HepG2 (cell line): ENCODE data around the gene NOP56. TPM values are rescaled to one million over a fixed set of nuclear protein-coding genes. Genes with fewer than 3 reads are reported as not detected.

Experiments
- ATAC-seq: fragments of 200-7000 bp; cut with Tn5 transposase; 3 replicates; pipeline ENCODE4 v1.9.1; 2020; ENCODE audit warnings: mild to moderate bottlenecking, moderate library complexity
- BruUV-seq: library from RNA; stranded (reverse); fragments of 400-500 nt; replicated peaks from 2 replicates; lab custom pipeline; 2021; lab: Mats Ljungman, UMichigan
- CTCF ChIA-PET: fragments of 300-600 bp; formaldehyde crosslinking; extraction: SDS; loops from one replicate; lab custom pipeline; 2021; ENCODE audit warnings: low total read pairs, inconsistent platforms, low intra/inter-chr PET ratio; lab: Yijun Ruan, JAX
- POLR2A ChIA-PET: fragments of 350-600 bp; sonication (Branson Sonifier 250); formaldehyde crosslinking; loops from one replicate; lab custom pipeline; 2020; ENCODE audit warnings: antibody characterized with exemption, inconsistent platforms; lab: Yijun Ruan, JAX
- DNase-seq: peaks from one replicate; pipeline ENCODE4 v3.0.0-alpha.2; 2015; ENCODE audit warnings: low spot score
- FAIRE-seq: peaks from 3 replicates; lab custom pipeline; 2011; peaks lifted over from hg19 to GRCh38; lab: Jason Lieb, UNC
- H2AFZ ChIP-seq: one replicate; pipeline ENCODE4 v1.6.1; 2011; ENCODE audit warnings: low read length, inconsistent platforms
- H3K27ac ChIP-seq: fragments of 300-600 bp; 3 replicates; pipeline ENCODE4 v1.8.0; 2011; ENCODE audit warnings: mixed run types, mild to moderate bottlenecking, mixed read lengths, low read length, inconsistent platforms; ENCODE audit not compliant: insufficient read depth; ENCODE audit errors: extremely low read length
- H3K27me3 ChIP-seq, 2 experiments: fragments of 200-600 bp in 1 of 2; 2 replicates in 1 of 2; 3 replicates in 1 of 2; pipeline versions ENCODE4 v1.6.0 to v1.8.0; 2011; ENCODE audit warnings: low read length in 2 of 2, mild to moderate bottlenecking in 2 of 2, moderate library complexity in 2 of 2, inconsistent platforms in 1 of 2; ENCODE audit not compliant: insufficient read depth in 2 of 2, control insufficient read depth in 1 of 2
- H3K36me3 ChIP-seq, 2 experiments: fragments of 200-600 bp in 1 of 2; replicated peaks in 1 of 2; 2 replicates in 1 of 2; 3 replicates in 1 of 2; pipeline versions ENCODE4 v1.5.1 to v1.8.0; 2011; ENCODE audit warnings: low read length in 2 of 2, inconsistent platforms in 1 of 2; ENCODE audit not compliant: insufficient read depth in 2 of 2, control insufficient read depth in 1 of 2
- H3K4me1 ChIP-seq: 2 replicates; pipeline ENCODE4 v1.5.1; 2012; ENCODE audit warnings: low read length, inconsistent platforms; ENCODE audit not compliant: insufficient read depth
- H3K4me2 ChIP-seq: 2 replicates; pipeline ENCODE4 v1.6.0; 2011; ENCODE audit warnings: low read depth, low read length, inconsistent platforms
- H3K4me3 ChIP-seq, 3 experiments: fragments of 200-600 bp in 1 of 3; sonication (generic), shearing (Covaris generic) in 1 of 3; replicated peaks in 1 of 3; 2 replicates each; pipeline ENCODE4 v1.5.1; 2011 to 2016; ENCODE audit warnings: low read length in 3 of 3, inconsistent platforms in 2 of 3, low read depth in 2 of 3, mild to moderate bottlenecking in 2 of 3, control low read depth in 1 of 3, mixed read lengths in 1 of 3; ENCODE audit not compliant: insufficient read depth in 1 of 3
- H3K79me2 ChIP-seq: one replicate; pipeline ENCODE4 v1.6.1; 2011; ENCODE audit warnings: low read length, inconsistent platforms; ENCODE audit not compliant: insufficient read depth
- H3K9ac ChIP-seq: 2 replicates; pipeline ENCODE4 v1.6.0; 2011; ENCODE audit warnings: mild to moderate bottlenecking, low read depth, low read length, inconsistent platforms; ENCODE audit not compliant: insufficient read depth
- H3K9me3 ChIP-seq: 2 replicates; pipeline ENCODE4 v1.5.1; 2012; ENCODE audit warnings: mild to moderate bottlenecking, low read length
- H4K20me1 ChIP-seq: 2 replicates; pipeline ENCODE4 v1.6.0; 2011; ENCODE audit warnings: inconsistent platforms, mild to moderate bottlenecking, low read length, moderate library complexity; ENCODE audit not compliant: insufficient read depth
- GFI1 ChIP-seq: sonication (generic); formaldehyde crosslinking; IDR thresholded peaks from 2 replicates; pipeline ENCODE4 v1.5.0; 2020; ENCODE audit warnings: missing genetic modification reagents, mild to moderate bottlenecking, borderline replicate concordance
- NONO ChIP-seq, 2 experiments: fragments of 450-650 bp in 1 of 2; sonication (generic) in 1 of 2; formaldehyde crosslinking in 1 of 2; IDR thresholded peaks in 1 of 2; conservative IDR thresholded peaks in 1 of 2; 2 replicates each; pipeline versions ENCODE4 v1.6.1 to v1.8.0; 2017 to 2022; ENCODE audit warnings: mild to moderate bottlenecking in 1 of 2, missing genetic modification reagents in 1 of 2, moderate library complexity in 1 of 2
- PAF1 ChIP-seq: IDR thresholded peaks from 2 replicates; pipeline ENCODE4 v1.6.1; 2016; ENCODE audit warnings: missing genetic modification reagents, missing compliant biosample characterization
- POLR2A ChIP-seq, 2 experiments: IDR thresholded peaks; 2 replicates each; pipeline ENCODE4 v1.6.1; 2011; ENCODE audit warnings: low read depth in 2 of 2, low read length in 2 of 2, mild to moderate bottlenecking in 1 of 2, moderate library complexity in 1 of 2; ENCODE audit not compliant: insufficient read depth in 1 of 2
- POLR2AphosphoS2 ChIP-seq: IDR thresholded peaks from 2 replicates; pipeline ENCODE4 v1.6.1; 2011; ENCODE audit warnings: low read depth, low read length, improper control_type of control experiment
- POLR2G ChIP-seq: fragments of 200-400 bp; formaldehyde crosslinking; IDR thresholded peaks from 2 replicates; pipeline ENCODE4 v1.6.1; 2018; ENCODE audit warnings: mild to moderate bottlenecking, low read depth, low read length, moderate library complexity
- RBFOX2 ChIP-seq: fragments of 200-400 bp; formaldehyde crosslinking; IDR thresholded peaks from 2 replicates; pipeline ENCODE4 v1.6.1; 2017; ENCODE audit warnings: low read depth, mild to moderate bottlenecking, low read length
- RBM22 ChIP-seq: fragments of 200-400 bp; formaldehyde crosslinking; optimal IDR thresholded peaks from 2 replicates; pipeline ENCODE3; 2017; ENCODE audit warnings: mild to moderate bottlenecking, low read length, moderate library complexity
- SOX13 ChIP-seq, 3 experiments: fragments of 450-650 bp in 1 of 3; sonication (generic) in 1 of 3; formaldehyde crosslinking in 1 of 3; IDR thresholded peaks in 2 of 3; conservative IDR thresholded peaks in 1 of 3; 2 replicates each; pipeline versions ENCODE4 v1.5.0 to v1.6.1; 2016 to 2020; ENCODE audit warnings: antibody characterized with exemption in 1 of 3, mild to moderate bottlenecking in 1 of 3, missing compliant biosample characterization in 1 of 3, missing genetic modification reagents in 1 of 3, moderate library complexity in 1 of 3
- SSRP1 ChIP-seq: IDR thresholded peaks from 2 replicates; pipeline ENCODE4 v1.6.1; 2016; ENCODE audit warnings: control low read depth
- ZC3H4 ChIP-seq: sonication (generic); formaldehyde crosslinking; IDR thresholded peaks from 2 replicates; pipeline ENCODE4 v1.4.0; 2020; ENCODE audit warnings: missing genetic modification reagents, borderline replicate concordance
- ZNF224 ChIP-seq: sonication (generic); formaldehyde crosslinking; IDR thresholded peaks from 2 replicates; pipeline ENCODE4 v1.5.0; 2020; ENCODE audit warnings: mild to moderate bottlenecking, missing genetic modification reagents
- ZNF652 ChIP-seq: IDR thresholded peaks from 2 replicates; pipeline ENCODE4 v1.6.1; 2016; ENCODE audit warnings: low read depth, borderline replicate concordance
- ZNF792 ChIP-seq: IDR thresholded peaks from 2 replicates; pipeline ENCODE4 v1.6.1; 2016
- WGBS: methylation state at CpG from one replicate; pipeline ENCODE4 v1.1.6; 2017; ENCODE audit warnings: low lambda C conversion rate; 5-methylcytosine and 5-hydroxymethylcytosine counted together
- in situ Hi-C: cut with HindIII; loops from 2 replicates; pipeline ENCODE4 v1.10.0; 2017; ENCODE audit warnings: low pct_unique_long_range_greater_than_20kb; ENCODE audit not compliant: extremely low pct_ligation_motif_present
- intact Hi-C: fragments of 100-400 bp; cut with micrococcal nuclease; formaldehyde crosslinking; loops from one replicate; pipeline ENCODE4 v1.10.0; 2022; ENCODE audit not compliant: unreplicated experiment
- polyA plus RNA-seq, 8 experiments: library from polyadenylated mRNA; depleted of rRNA in 3 of 8; stranded (reverse) in 7 of 8; unstranded in 1 of 8; fragments of >200 nt; fragmentation: Illumina TruSeq in 4 of 8; extraction: Trizol in 4 of 8; gene quantifications; 2 replicates each; pipeline versions ENCODE4 v1.2.1 to v1.2.3, GENCODE V29; 2011 to 2016; ENCODE audit warnings: low read depth in 4 of 8, missing spikeins in 1 of 8, mixed read lengths in 1 of 8; ENCODE audit not compliant: insufficient read depth in 1 of 8
- total RNA-seq, 5 experiments: library from RNA; depleted of rRNA; stranded (reverse); fragments of >200 nt; fragmentation: Illumina TruSeq; extraction: Trizol; gene quantifications; 2 replicates each; pipeline ENCODE4 v1.2.3, GENCODE V29; 2016; ENCODE audit warnings: low read depth in 1 of 5
- TF ChIP-seq, protein P1 (sequence below): sonication (generic); formaldehyde crosslinking; IDR thresholded peaks from 2 replicates; pipeline ENCODE4 v1.9.0; 2021; ENCODE audit warnings: missing genetic modification reagents, borderline replicate concordance
- TF ChIP-seq, protein P2 (sequence below): sonication (generic); formaldehyde crosslinking; IDR thresholded peaks from 2 replicates; pipeline ENCODE4 v1.4.0; 2020; ENCODE audit warnings: low read depth, missing genetic modification reagents

Gene NOP56
- total and polyA plus RNA-seq, 2 of the 13 experiments (the other 11 are each of a cell fraction or from before 2014, with no cell fraction given), result 369 to 1,116 TPM

DNA sequence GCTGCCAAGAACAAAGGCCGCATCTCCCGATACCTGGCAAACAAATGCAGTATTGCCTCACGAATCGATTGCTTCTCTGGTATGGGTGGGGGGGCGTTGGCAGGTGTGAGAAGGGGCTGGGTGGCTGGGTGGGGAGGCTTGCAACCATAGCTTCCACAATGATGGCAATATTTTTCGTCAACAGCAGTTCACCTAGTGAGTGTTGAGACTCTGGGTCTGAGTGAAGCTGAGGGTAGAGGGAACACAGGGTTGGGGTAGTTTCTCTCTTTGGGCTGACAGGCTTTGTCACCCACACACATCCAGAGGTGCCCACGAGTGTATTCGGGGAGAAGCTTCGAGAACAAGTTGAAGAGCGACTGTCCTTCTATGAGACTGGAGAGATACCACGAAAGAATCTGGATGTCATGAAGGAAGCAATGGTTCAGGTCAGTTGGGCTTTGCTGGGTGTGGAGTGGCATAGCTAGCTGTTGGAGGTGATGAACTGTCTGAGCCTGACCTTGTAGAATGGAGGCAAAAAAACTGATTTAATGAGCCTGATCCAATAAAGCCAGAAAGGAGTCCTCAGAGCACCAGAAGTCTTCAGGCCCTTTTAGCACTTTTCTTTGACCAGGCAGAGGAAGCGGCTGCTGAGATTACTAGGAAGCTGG, 4.2 kb downstream of the NOP56 start:
- H3K27me3 ChIP-seq, result no peaks in the 10 kb centered on the region; a peak in 1 of 5 replicates
- intact Hi-C loops, result no loop called here
- FAIRE-seq (no peak), DNase-seq (no peak), ATAC-seq (no peak)
- H4K20me1 ChIP-seq, result peaks cover 58% of the 10 kb centered on the region
- H3K36me3 ChIP-seq, result peaks cover 50 to 77% of the 10 kb centered on the region in 2 experiments
- H3K4me2 ChIP-seq, result no peak overlapping the region
- BruUV-seq, result no TSS peak
- H3K9ac ChIP-seq, result no peak overlapping the region
- TF ChIP-seq RBFOX2 (peak; percentile 32; the same call in 1 of the 2 replicates), ZNF792 (no peak), POLR2G (peak; percentile 49), PAF1 (peak; percentile 60; the same call in 1 of the 2 replicates), SOX13 (IDR thresholded peaks at IDR 0.05) (no peak), SOX13 (CRISPR knock-in tag; conservative IDR thresholded peaks at IDR 0.05 in 1 of 2, IDR thresholded peaks at IDR 0.05 in 1 of 2) (0 out of 4 replicates have a peak, but pooled peaks of 1 of the 2 experiments have one; percentile 15), RBM22 (peak; percentile 90), ZC3H4 (no peak), NONO (IDR thresholded peaks at IDR 0.05) (no peak), NONO (CRISPR knock-in tag; conservative IDR thresholded peaks at IDR 0.05) (no peak), GFI1 (CRISPR knock-in tag) (0 out of 2 replicates have a peak, but pooled peaks have one; percentile 22), ZNF652 (CRISPR knock-in tag) (no peak), SSRP1 (CRISPR knock-in tag) (peak; percentile 78; the same call in 1 of the 2 replicates), POLR2AphosphoS2 (peak; percentile 0; the same call in 1 of the 2 replicates), ZNF224 (0 out of 2 replicates have a peak, but pooled peaks have one; percentile 56), POLR2A (IDR thresholded peaks at IDR 0.05; ENCODE audit: insufficient read depth in 1 of 2, low read depth in 2 of 2, low read length in 2 of 2) (peak in 1 of 2 experiments; percentile 17; a peak in 3 of 4 replicates)
- TF ChIP-seq, protein P1, sequence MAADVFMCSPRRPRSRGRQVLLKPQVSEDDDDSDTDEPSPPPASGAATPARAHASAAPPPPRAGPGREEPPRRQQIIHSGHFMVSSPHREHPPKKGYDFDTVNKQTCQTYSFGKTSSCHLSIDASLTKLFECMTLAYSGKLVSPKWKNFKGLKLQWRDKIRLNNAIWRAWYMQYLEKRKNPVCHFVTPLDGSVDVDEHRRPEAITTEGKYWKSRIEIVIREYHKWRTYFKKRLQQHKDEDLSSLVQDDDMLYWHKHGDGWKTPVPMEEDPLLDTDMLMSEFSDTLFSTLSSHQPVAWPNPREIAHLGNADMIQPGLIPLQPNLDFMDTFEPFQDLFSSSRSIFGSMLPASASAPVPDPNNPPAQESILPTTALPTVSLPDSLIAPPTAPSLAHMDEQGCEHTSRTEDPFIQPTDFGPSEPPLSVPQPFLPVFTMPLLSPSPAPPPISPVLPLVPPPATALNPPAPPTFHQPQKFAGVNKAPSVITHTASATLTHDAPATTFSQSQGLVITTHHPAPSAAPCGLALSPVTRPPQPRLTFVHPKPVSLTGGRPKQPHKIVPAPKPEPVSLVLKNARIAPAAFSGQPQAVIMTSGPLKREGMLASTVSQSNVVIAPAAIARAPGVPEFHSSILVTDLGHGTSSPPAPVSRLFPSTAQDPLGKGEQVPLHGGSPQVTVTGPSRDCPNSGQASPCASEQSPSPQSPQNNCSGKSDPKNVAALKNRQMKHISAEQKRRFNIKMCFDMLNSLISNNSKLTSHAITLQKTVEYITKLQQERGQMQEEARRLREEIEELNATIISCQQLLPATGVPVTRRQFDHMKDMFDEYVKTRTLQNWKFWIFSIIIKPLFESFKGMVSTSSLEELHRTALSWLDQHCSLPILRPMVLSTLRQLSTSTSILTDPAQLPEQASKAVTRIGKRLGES (CRISPR knock-in tag), result no peak
- TF ChIP-seq, protein P2, sequence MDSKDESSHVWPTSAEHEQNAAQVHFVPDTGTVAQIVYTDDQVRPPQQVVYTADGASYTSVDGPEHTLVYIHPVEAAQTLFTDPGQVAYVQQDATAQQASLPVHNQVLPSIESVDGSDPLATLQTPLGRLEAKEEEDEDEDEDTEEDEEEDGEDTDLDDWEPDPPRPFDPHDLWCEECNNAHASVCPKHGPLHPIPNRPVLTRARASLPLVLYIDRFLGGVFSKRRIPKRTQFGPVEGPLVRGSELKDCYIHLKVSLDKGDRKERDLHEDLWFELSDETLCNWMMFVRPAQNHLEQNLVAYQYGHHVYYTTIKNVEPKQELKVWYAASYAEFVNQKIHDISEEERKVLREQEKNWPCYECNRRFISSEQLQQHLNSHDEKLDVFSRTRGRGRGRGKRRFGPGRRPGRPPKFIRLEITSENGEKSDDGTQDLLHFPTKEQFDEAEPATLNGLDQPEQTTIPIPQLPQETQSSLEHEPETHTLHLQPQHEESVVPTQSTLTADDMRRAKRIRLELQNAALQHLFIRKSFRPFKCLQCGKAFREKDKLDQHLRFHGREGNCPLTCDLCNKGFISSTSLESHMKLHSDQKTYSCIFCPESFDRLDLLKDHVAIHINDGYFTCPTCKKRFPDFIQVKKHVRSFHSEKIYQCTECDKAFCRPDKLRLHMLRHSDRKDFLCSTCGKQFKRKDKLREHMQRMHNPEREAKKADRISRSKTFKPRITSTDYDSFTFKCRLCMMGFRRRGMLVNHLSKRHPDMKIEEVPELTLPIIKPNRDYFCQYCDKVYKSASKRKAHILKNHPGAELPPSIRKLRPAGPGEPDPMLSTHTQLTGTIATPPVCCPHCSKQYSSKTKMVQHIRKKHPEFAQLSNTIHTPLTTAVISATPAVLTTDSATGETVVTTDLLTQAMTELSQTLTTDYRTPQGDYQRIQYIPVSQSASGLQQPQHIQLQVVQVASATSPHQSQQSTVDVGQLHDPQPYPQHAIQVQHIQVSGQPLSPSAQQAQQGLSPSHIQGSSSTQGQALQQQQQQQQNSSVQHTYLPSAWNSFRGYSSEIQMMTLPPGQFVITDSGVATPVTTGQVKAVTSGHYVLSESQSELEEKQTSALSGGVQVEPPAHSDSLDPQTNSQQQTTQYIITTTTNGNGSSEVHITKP (CRISPR knock-in tag), result no peak
- in situ Hi-C loops, result no loop called here
- no peaks in the 10 kb centered on the region for H3K9me3 ChIP-seq
- H3K4me1 ChIP-seq, result peaks cover 32% of the 10 kb centered on the region
- ChIA-PET POLR2A (interaction anchor here (2.8 kb wide), 1 partner anchor 11 kb away, joined by 7 read pairs; no protein-coding TSS in a partner anchor), CTCF (no interaction called here)
- H3K27ac ChIP-seq, result no peak overlapping the region
- H2AFZ ChIP-seq, result no peak overlapping the region
- WGBS, result 97% methylated on average over 12 of the region's 12 CpGs
- peaks cover 39% of the 10 kb centered on the region for H3K79me2 ChIP-seq
- H3K4me3 ChIP-seq, result no peak overlapping the region
